CD4-positive, alpha-beta memory T cell (primary cell): ENCODE measurements around the gene SACS. TPM values are rescaled to one million over a fixed set of nuclear protein-coding genes. Genes with fewer than 3 reads are reported as not detected.

Source experiments
- CTCF ChIA-PET: fragments of 350-600 bp; sonication (Branson Sonifier 250); formaldehyde crosslinking; loops from one replicate; lab custom pipeline; 2021; ENCODE audit warnings: inconsistent platforms; ENCODE audit not compliant: partially characterized antibody; lab: Charles Lee
- POLR2A ChIA-PET: fragments of 350-600 bp; sonication (Branson Sonifier 250); formaldehyde crosslinking; loops from one replicate; lab custom pipeline; 2021; ENCODE audit not compliant: partially characterized antibody; lab: Charles Lee
- DNase-seq, 5 donors: peaks; one replicate each; pipeline versions ENCODE4 v3.0.0 to v3.0.0-alpha.2; 2020 to 2022; ENCODE audit warnings: mixed read lengths in 1 of 5
- H3K27ac ChIP-seq: one replicate; pipeline ENCODE4 v1.7.0; 2013; ENCODE audit warnings: low read depth, low read length
- H3K27me3 ChIP-seq: 2 replicates; pipeline ENCODE4 v1.7.0; 2013; ENCODE audit warnings: mild to moderate bottlenecking, low read length, moderate library complexity; ENCODE audit not compliant: insufficient read depth
- H3K36me3 ChIP-seq: 2 replicates; pipeline ENCODE4 v1.7.0; 2013; ENCODE audit warnings: mild to moderate bottlenecking, low read length, moderate library complexity; ENCODE audit not compliant: insufficient read depth
- H3K4me1 ChIP-seq: 2 replicates; pipeline ENCODE4 v1.7.0; 2013; ENCODE audit warnings: mild to moderate bottlenecking, low read length, moderate library complexity; ENCODE audit not compliant: insufficient read depth
- H3K4me3 ChIP-seq, 2 donors: one replicate each; pipeline ENCODE4 v1.7.0; 2013; ENCODE audit warnings: low read length in 2 of 2, mild to moderate bottlenecking in 1 of 2
- H3K9me3 ChIP-seq, 2 donors: one replicate each; pipeline ENCODE4 v1.7.0; 2013; ENCODE audit warnings: low read length in 2 of 2, control low read depth in 1 of 2; ENCODE audit not compliant: control insufficient read depth in 1 of 2
- H3K27ac Mint-ChIP-seq, 7 donors: one replicate each; pipeline ENCODE4 v1.8.0; 2020 to 2021; ENCODE audit warnings: mixed read lengths in 7 of 7, mild to moderate bottlenecking in 6 of 7, inconsistent platforms in 3 of 7, moderate library complexity in 3 of 7
- H3K27me3 Mint-ChIP-seq, 2 donors: one replicate each; pipeline ENCODE4 v1.8.0; 2020 to 2021; ENCODE audit warnings: mixed read lengths in 2 of 2
- H3K36me3 Mint-ChIP-seq, 2 donors: one replicate each; pipeline ENCODE4 v1.8.0; 2020 to 2021; ENCODE audit warnings: mixed read lengths in 2 of 2, inconsistent platforms in 1 of 2, mild to moderate bottlenecking in 1 of 2
- H3K4me1 Mint-ChIP-seq, 4 donors: one replicate each; pipeline ENCODE4 v1.8.0; 2020 to 2021; ENCODE audit warnings: mixed read lengths in 4 of 4, mild to moderate bottlenecking in 1 of 4
- H3K4me3 Mint-ChIP-seq, 8 donors: one replicate each; pipeline ENCODE4 v1.8.0; 2020 to 2021; ENCODE audit warnings: mixed read lengths in 8 of 8, mild to moderate bottlenecking in 7 of 8, moderate library complexity in 6 of 8, inconsistent platforms in 3 of 8
- H3K9me3 Mint-ChIP-seq, 8 donors: one replicate each; pipeline ENCODE4 v1.8.0; 2020 to 2021; ENCODE audit warnings: mixed read lengths in 8 of 8, mild to moderate bottlenecking in 5 of 8, inconsistent platforms in 3 of 8, moderate library complexity in 1 of 8
- intact Hi-C: fragments of 100-400 bp; cut with micrococcal nuclease; formaldehyde crosslinking; loops from one replicate; pipeline ENCODE4 v1.15.1; 2023
- polyA plus RNA-seq, 2 donors: library from polyadenylated mRNA; unstranded; fragments of 300-500 nt; fragmentation: Illumina TruSeq; gene quantifications; one replicate each; pipeline ENCODE4 v1.2.3, GENCODE V29; 2021
- total RNA-seq, 2 experiments: library from RNA; stranded (reverse); gene quantifications; one replicate each; pipeline ENCODE4 v1.2.3, GENCODE V29; 2021

SACS gene
- total and polyA plus RNA-seq, 4 experiments from 2014 or later = 5.2 to 32.8 (median 18.3) TPM

DNA sequence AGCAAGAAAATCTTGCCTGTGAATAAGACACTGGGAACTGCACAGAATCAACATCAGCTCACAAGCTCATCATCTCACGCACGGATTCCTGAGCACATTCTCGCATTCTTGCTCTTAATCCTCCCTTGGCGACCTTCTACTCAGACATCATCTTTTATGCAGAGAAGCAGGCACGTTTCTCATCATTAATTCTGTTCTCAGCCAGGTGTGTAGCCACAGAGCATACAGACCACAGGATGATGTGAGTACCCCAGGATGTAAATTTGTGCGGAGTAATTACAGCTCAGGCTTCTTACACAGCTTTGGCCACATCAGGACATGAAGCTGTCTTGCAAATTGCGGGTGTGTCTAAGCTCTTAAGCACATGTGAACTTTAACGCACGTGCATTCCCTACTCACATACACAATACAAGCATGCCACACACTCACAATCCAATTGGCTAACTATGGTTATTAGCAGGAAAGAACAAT is 36.5 kb upstream of the SACS start:
- Mint-ChIP-seq H3K27ac (no peak overlapping the region), H3K36me3 (no peaks in the 10 kb centered on the region), H3K4me3 (no peak overlapping the region), H3K27me3 (peaks cover 7 to 8% of the 10 kb centered on the region in 2 donors), H3K4me1 (peaks cover 0 to 8% (median 2%) of the 10 kb centered on the region in 4 donors), H3K9me3 (no peaks in the 10 kb centered on the region)
- intact Hi-C loops = loop anchor here (5.0 kb wide), 2 partner anchors 93 to 107 kb away; no protein-coding TSS in a partner anchor
- no peak overlapping the region for H3K27ac ChIP-seq
- CTCF ChIA-PET = interaction anchor here (0.6 to 4.8 kb wide), 2 partner anchors 58 to 428 kb away, joined by 4 to 46 read pairs; partner anchors contain the start of gene C1QTNF9B
- DNase-seq = no peak
- no peak overlapping the region for H3K4me3 ChIP-seq
- POLR2A ChIA-PET = no interaction called here
- no peaks in the 10 kb centered on the region for H3K36me3 ChIP-seq
- peaks cover 4% of the 10 kb centered on the region for H3K4me1 ChIP-seq
- H3K27me3 ChIP-seq = no peaks in the 10 kb centered on the region
- no peaks in the 10 kb centered on the region for H3K9me3 ChIP-seq

DNA sequence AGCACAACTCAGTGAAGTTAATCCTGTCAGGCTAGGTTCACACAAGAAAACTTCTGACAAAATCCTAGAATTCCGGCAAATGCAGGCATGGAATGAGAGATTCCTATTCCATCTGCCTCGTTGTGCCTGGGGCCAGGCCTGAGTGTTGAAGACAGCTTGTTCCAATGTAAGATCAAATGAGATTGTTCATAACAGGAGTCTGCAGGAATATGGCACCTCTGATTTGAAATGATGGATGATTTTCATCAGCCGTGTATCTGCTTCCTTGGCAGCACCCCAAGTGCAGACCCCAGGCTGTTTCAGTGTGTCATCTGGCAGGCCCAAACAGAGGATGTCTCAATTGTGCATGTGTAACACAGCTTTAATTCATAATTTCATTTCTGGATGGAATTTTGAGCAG is 35.3 kb upstream of the SACS start:
- Mint-ChIP-seq H3K27me3 (peaks cover 6 to 7% of the 10 kb centered on the region in 2 donors), H3K4me3 (no peak overlapping the region), H3K4me1 (peaks cover 0 to 8% (median 2%) of the 10 kb centered on the region in 4 donors), H3K27ac (no peak overlapping the region), H3K36me3 (no peaks in the 10 kb centered on the region), H3K9me3 (no peaks in the 10 kb centered on the region)
- CTCF ChIA-PET = interaction anchor here (1.6 to 4.8 kb wide), 3 partner anchors 402 to 430 kb away, joined by 4 to 46 read pairs (median 12); partner anchors contain the start of gene C1QTNF9B
- Histone ChIP-seq H3K36me3 (no peaks in the 10 kb centered on the region), H3K9me3 (no peaks in the 10 kb centered on the region), H3K27ac (no peak overlapping the region), H3K27me3 (no peaks in the 10 kb centered on the region), H3K4me3 (no peak overlapping the region), H3K4me1 (peaks cover 4% of the 10 kb centered on the region)
- no peak for DNase-seq
- intact Hi-C loops = loop anchor here (5.0 kb wide), 2 partner anchors 92 to 108 kb away; no protein-coding TSS in a partner anchor
- POLR2A ChIA-PET = no interaction called here

DNA sequence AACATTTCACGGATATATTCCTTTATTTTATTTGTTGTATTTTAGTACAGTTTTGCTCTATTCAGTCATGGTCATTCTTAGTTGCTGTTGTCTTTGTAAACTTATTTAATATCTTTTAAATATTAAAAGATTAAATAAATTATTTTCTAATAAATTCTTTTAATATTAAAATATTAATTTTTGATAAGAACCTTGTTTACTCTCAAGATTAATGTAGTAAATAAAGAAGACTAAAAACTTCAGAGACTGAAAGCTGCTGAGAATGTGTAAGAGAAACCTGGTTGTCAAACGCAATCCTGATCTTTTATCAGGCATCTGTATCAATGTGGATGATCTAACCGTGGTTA is 34.4 kb upstream of the SACS start:
- POLR2A ChIA-PET = no interaction called here
- H3K36me3 Mint-ChIP-seq = no peaks in the 10 kb centered on the region
- DNase-seq = no peak
- intact Hi-C loops = loop anchor here (5.0 kb wide), 2 partner anchors 91 to 109 kb away; no protein-coding TSS in a partner anchor
- no peak overlapping the region for H3K27ac Mint-ChIP-seq
- Histone ChIP-seq H3K4me3 (no peak overlapping the region), H3K9me3 (no peaks in the 10 kb centered on the region), H3K27me3 (no peaks in the 10 kb centered on the region), H3K27ac (no peak overlapping the region), H3K4me1 (peaks cover 4% of the 10 kb centered on the region), H3K36me3 (no peaks in the 10 kb centered on the region)
- CTCF ChIA-PET = interaction anchor here (1.3 to 4.8 kb wide), 10 partner anchors 8 to 751 kb away, joined by 3 to 46 read pairs (median 5); partner anchors contain the start of gene C1QTNF9B
- H3K4me3 Mint-ChIP-seq = no peak overlapping the region
- no peaks in the 10 kb centered on the region for H3K9me3 Mint-ChIP-seq
- H3K27me3 Mint-ChIP-seq = peaks cover 6 to 7% of the 10 kb centered on the region in 2 donors
- peaks cover 0 to 8% (median 2%) of the 10 kb centered on the region in 4 donors for H3K4me1 Mint-ChIP-seq

DNA sequence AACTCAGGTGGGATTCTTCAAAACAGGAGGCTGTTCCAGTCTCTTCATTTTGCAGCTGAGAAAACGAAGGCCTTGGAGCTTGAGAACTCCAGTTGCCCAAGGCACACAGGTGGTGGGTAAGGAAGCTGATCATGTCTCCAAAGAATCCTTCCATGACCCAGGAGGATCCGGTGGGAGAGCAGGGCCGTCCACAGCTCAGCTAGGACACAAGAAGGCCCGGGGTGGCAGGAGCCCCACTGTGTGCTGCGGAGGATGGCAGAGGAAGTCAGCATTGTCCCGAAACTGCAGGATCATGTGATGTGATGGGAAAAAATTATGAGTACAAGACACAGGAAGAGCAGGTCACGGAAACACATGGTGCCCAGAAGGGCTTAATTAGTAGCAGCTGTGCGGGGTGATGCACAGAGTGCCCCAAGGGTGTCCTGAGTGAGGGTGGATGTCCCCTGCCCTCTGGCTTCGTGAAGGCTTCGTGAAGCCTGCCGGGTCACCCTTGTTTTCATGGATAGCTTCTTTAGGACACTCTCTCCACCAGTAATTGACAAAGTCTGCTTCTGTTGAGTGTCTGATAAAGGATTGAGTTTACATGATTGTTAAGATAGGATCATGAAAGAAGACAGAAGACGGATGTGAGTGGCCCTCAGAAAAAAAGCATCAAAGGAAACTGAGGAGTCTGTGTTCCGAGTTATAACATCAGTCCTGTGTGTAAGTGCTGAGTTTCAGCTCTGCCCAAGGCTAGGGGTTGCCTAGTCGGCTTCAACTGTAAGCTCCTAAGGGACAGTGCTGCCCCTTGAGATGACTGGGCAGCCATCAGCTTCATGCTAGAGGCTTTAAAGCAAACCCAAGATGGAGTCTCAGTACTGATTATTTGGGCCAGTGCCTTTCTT is 33.8 kb upstream of the SACS start:
- Histone ChIP-seq H3K27ac (no peak overlapping the region), H3K9me3 (no peaks in the 10 kb centered on the region), H3K36me3 (no peaks in the 10 kb centered on the region), H3K27me3 (no peaks in the 10 kb centered on the region), H3K4me1 (peaks cover 4% of the 10 kb centered on the region), H3K4me3 (no peak overlapping the region)
- Mint-ChIP-seq H3K9me3 (no peaks in the 10 kb centered on the region), H3K27ac (no peak overlapping the region), H3K4me1 (peaks cover 0 to 8% (median 2%) of the 10 kb centered on the region in 4 donors), H3K4me3 (no peak overlapping the region), H3K27me3 (peaks cover 6 to 7% of the 10 kb centered on the region in 2 donors), H3K36me3 (no peaks in the 10 kb centered on the region)
- ChIA-PET POLR2A (no interaction called here), CTCF (interaction anchor here (0.7 to 4.8 kb wide), 16 partner anchors 8 to 760 kb away, joined by 3 to 46 read pairs (median 4); partner anchors contain the start of gene C1QTNF9B)
- DNase-seq = no peak
- intact Hi-C loops = loop anchor here (5.0 kb wide), 2 partner anchors 90 to 110 kb away; no protein-coding TSS in a partner anchor

DNA sequence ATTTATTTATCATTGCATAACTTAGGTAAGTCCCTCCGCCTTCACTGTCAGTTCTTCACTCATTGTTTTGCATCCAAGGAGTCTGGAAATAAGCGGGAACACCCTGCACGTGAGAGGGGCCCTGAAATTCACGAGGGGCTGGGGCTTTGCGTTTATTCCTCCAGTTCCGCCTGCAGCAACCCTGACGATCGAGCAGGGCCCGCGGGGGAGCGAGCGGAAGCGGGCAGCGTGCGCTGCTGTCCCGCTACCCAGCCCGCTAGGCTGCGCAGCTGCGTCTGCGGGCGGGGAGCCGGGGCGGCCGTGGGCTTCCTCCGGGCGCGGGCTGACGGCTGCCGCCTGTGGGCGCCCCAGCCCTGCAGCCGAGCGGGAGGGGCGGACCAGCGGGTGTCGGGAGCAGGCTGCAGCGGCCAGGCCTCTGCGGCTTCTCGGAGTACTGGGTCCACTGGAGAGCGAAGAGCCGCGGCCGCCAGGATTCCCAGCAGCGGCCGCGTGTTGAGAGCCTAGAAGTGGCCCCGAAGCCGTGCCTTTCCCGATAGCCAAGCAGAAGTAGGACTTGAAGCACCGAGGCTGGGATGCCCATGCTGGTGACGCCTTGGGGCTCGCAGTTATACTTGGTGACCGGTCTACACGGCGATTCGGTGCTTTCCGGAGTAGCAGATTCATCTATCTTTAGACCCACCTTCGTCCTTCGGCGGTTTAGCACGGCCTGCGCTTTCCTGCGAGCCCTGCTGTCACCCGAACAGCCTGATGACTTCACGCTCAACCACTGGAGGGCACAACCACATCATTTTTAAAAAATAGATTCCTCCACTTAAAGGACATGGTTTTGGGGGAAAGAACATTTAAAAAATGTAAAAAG is 32.9 kb upstream of the SACS start:
- no peaks in the 10 kb centered on the region for H3K36me3 ChIP-seq
- H3K9me3 Mint-ChIP-seq = no peaks in the 10 kb centered on the region
- no peaks in the 10 kb centered on the region for H3K36me3 Mint-ChIP-seq
- peak overlapping the region; percentile 76 to 89 (median 83) for H3K4me3 Mint-ChIP-seq
- ChIA-PET CTCF (interaction anchor here (0.7 to 4.8 kb wide), 15 partner anchors 9 to 762 kb away, joined by 3 to 46 read pairs (median 5); partner anchors contain the start of gene C1QTNF9B), POLR2A (interaction anchor here (1.0 kb wide), 1 partner anchor 422 kb away, joined by 3 read pairs; the partner anchor contains the start of gene MIPEP)
- H3K4me3 ChIP-seq = peak overlapping the region in 1 of 2 donors; percentile 44
- intact Hi-C loops = loop anchor here (1.0 to 5.0 kb wide), 7 partner anchors 89 to 754 kb away; no protein-coding TSS in a partner anchor
- peak; percentile 43 to 65 (median 63) for DNase-seq
- peak overlapping the region in 3 of 7 donors; percentile 11 to 69 (median 63) for H3K27ac Mint-ChIP-seq
- H3K27ac ChIP-seq = no peak overlapping the region
- no peaks in the 10 kb centered on the region for H3K9me3 ChIP-seq
- H3K4me1 ChIP-seq = peaks cover 4% of the 10 kb centered on the region
- peaks cover 7% of the 10 kb centered on the region in 2 donors for H3K27me3 Mint-ChIP-seq
- H3K27me3 ChIP-seq = no peaks in the 10 kb centered on the region
- peaks cover 0 to 8% (median 2%) of the 10 kb centered on the region in 4 donors for H3K4me1 Mint-ChIP-seq

DNA sequence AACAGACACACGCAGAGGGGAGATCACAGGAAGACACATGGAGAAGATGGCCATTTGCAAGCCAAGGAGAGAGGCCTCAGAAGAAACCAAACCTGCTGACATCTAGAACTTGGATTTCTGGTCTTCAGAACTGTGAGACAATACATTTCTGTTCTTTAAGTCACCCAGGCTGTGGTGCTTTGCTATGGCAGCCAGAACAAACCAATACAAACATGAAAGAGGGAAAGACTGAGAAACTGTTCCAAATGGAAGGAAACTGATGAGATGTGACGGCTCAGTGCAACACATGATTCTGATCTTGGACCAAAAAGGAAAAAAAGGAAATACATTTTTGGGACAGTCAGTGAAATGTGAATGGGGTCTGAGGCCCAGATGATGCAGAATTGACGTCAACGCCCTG is 30.2 kb upstream of the SACS start:
- intact Hi-C loops = no loop called here
- H3K4me3 Mint-ChIP-seq = no peak overlapping the region
- H3K4me1 Mint-ChIP-seq = peaks cover 0 to 8% (median 2%) of the 10 kb centered on the region in 4 donors
- ChIA-PET CTCF (no interaction called here), POLR2A (no interaction called here)
- no peaks in the 10 kb centered on the region for H3K36me3 Mint-ChIP-seq
- H3K9me3 Mint-ChIP-seq = no peaks in the 10 kb centered on the region
- H3K27me3 Mint-ChIP-seq = peaks cover 2 to 3% of the 10 kb centered on the region in 2 donors
- Histone ChIP-seq H3K36me3 (no peaks in the 10 kb centered on the region), H3K4me1 (peaks cover 4% of the 10 kb centered on the region), H3K27ac (no peak overlapping the region), H3K9me3 (no peaks in the 10 kb centered on the region), H3K27me3 (no peaks in the 10 kb centered on the region), H3K4me3 (no peak overlapping the region)
- DNase-seq = no peak
- H3K27ac Mint-ChIP-seq = no peak overlapping the region
